ENCODE results near the gene CBFA2T3. TPM values are rescaled to one million over a fixed set of nuclear protein-coding genes. Genes with fewer than 3 reads are reported as not detected.

The CBFA2T3 gene
- polyA plus RNA-seq, 1 experiment: not detected

GRCh38 chr16:88911136-88911945 is 65.7 kb downstream of the CBFA2T3 start:
- POLR2A ChIA-PET: no interaction called here

GRCh38 chr16:88910284-88911135 is 66.5 kb downstream of the CBFA2T3 start:
- Histone ChIP-seq H3K4me3 (ENCODE audit: low read depth, low read length) (no peak overlapping the region), H3K27me3 (ENCODE audit: control insufficient read depth, insufficient read depth, low read length) (peaks cover 1% of the 10 kb centered on the region; the same call in 1 of the 2 replicates), H3K36me3 (ENCODE audit: control insufficient read depth, insufficient read depth, low read length) (no peaks in the 10 kb centered on the region)
- CTCF ChIA-PET: interaction anchor here (0.7 kb wide), 1 partner anchor 173 kb away, joined by 3 read pairs; no protein-coding TSS in a partner anchor
- POLR2A ChIA-PET: interaction anchor here (0.7 kb wide), 1 partner anchor 246 kb away, joined by 5 read pairs; no protein-coding TSS in a partner anchor
- no peak for TF ChIP-seq CTCF (IDR thresholded peaks at IDR 0.05; ENCODE audit: insufficient read depth, low read depth, low read length)
- no peak for DNase-seq (ENCODE audit: low read depth)

More at GRCh38 chr16:88911136-88911945, 65.7 kb downstream of the CBFA2T3 start:
- no peak for DNase-seq (ENCODE audit: low read depth)
- Histone ChIP-seq H3K27me3 (ENCODE audit: control insufficient read depth, insufficient read depth, low read length) (peaks cover 1% of the 10 kb centered on the region; the same call in 1 of the 2 replicates), H3K4me3 (ENCODE audit: low read depth, low read length) (no peak overlapping the region), H3K36me3 (ENCODE audit: control insufficient read depth, insufficient read depth, low read length) (no peaks in the 10 kb centered on the region)
- CTCF ChIA-PET: no interaction called here
- no peak for TF ChIP-seq CTCF (IDR thresholded peaks at IDR 0.05; ENCODE audit: insufficient read depth, low read depth, low read length)

GRCh38 chr16:88909431-88910210 is 67.4 kb downstream of the CBFA2T3 start:
- peaks cover 1% of the 10 kb centered on the region; the same call in 1 of the 2 replicates for H3K27me3 ChIP-seq (ENCODE audit: control insufficient read depth, insufficient read depth, low read length)
- ChIA-PET CTCF (interaction anchor here (0.7 kb wide), 1 partner anchor 172 kb away, joined by 3 read pairs; no protein-coding TSS in a partner anchor), POLR2A (no interaction called here)
- no peaks in the 10 kb centered on the region for H3K36me3 ChIP-seq (ENCODE audit: control insufficient read depth, insufficient read depth, low read length)
- no peak for TF ChIP-seq CTCF (IDR thresholded peaks at IDR 0.05; ENCODE audit: insufficient read depth, low read depth, low read length)
- DNase-seq (ENCODE audit: low read depth): no peak
- no peak overlapping the region for H3K4me3 ChIP-seq (ENCODE audit: low read depth, low read length)

- H3K36me3 ChIP-seq (ENCODE audit: control insufficient read depth, insufficient read depth, low read length): no peaks in the 10 kb centered on the region
- no peak overlapping the region for H3K4me3 ChIP-seq (ENCODE audit: low read depth, low read length)
- peaks cover 1% of the 10 kb centered on the region; the same call in 1 of the 2 replicates for H3K27me3 ChIP-seq (ENCODE audit: control insufficient read depth, insufficient read depth, low read length)
- POLR2A ChIA-PET: no interaction called here
- CTCF ChIA-PET: no interaction called here
- DNase-seq (ENCODE audit: low read depth): no peak
- no peak for TF ChIP-seq CTCF (IDR thresholded peaks at IDR 0.05; ENCODE audit: insufficient read depth, low read depth, low read length)
These were observed 68.7 kb downstream of the CBFA2T3 start for GRCh38 chr16:88908307-88908706.

Measured in BJ (cell line).